Measurements from ENCODE around the gene RTTN. TPM values are rescaled to one million over a fixed set of nuclear protein-coding genes. Genes with fewer than 3 reads are reported as not detected.
A peak's percentile ranks its signal among the peaks of the same experiment; 100 is the strongest.

The RTTN gene
- total and polyA plus RNA-seq, 10 of the 15 experiments (the other 5 are each of a cell fraction or from before 2014, with no cell fraction given): 9.4 to 36.6 (median 15.7) TPM

GRCh38 chr18:70228536-70228935, 23.0 kb upstream of the RTTN start (continued):
- TF ChIP-seq PKNOX1 (IDR thresholded peaks at IDR 0.05) (no peak), PAX8 (IDR thresholded peaks at IDR 0.05) (no peak), NFYA (IDR thresholded peaks at IDR 0.05; ENCODE audit: borderline replicate concordance, low read depth, low read length) (no peak), ASH2L (IDR thresholded peaks at IDR 0.05; ENCODE audit: borderline replicate concordance, low read depth) (no peak), SMC3 (IDR thresholded peaks at IDR 0.05; ENCODE audit: borderline replicate concordance, low read length) (no peak), ATF3 (IDR thresholded peaks at IDR 0.05; ENCODE audit: borderline replicate concordance, extremely low read depth, low read depth, low read length) (no peak), TCF7 (IDR thresholded peaks at IDR 0.05; ENCODE audit: borderline replicate concordance) (no peak)

- peak; percentile 73; the same call in 1 of the 2 replicates for TF ChIP-seq CBX5 (IDR thresholded peaks at IDR 0.05; ENCODE audit: low read depth)
- TF ChIP-seq MEF2A (IDR thresholded peaks at IDR 0.05; ENCODE audit: insufficient read depth, low read depth, low read length): no peak
- TF ChIP-seq NFXL1 (IDR thresholded peaks at IDR 0.05; ENCODE audit: borderline replicate concordance): 0 out of 2 replicates have a peak, but pooled peaks have one; percentile 60
- ATAC-seq (no peak), FAIRE-seq (no peak), DNase-seq (ENCODE audit: low read depth, low spot score) (no peak)
- 61% methylated on average over 3 of the region's 3 CpGs for WGBS (ENCODE audit: insufficient coverage, insufficient replicate concordance, low lambda C conversion rate, missing lambda C conversion rate)
- H3K4me3 ChIP-seq: no peak overlapping the region
- intact Hi-C loops (cut with micrococcal nuclease; ENCODE audit: unreplicated experiment): no loop called here
- H3K4me2 ChIP-seq (ENCODE audit: control insufficient read depth, insufficient read depth): no peak overlapping the region
- ChIA-PET RAD21 (ENCODE audit: unreplicated experiment) (no interaction called here), SMC1A (ENCODE audit: uncharacterized antibody, unreplicated experiment) (no interaction called here), POLR2A (no interaction called here), CTCF (interaction anchor here (0.7 to 2.0 kb wide), 2 partner anchors 40 to 207 kb away, joined by 3 to 6 read pairs; no protein-coding TSS in a partner anchor)
- BruUV-seq (replicated peaks): no TSS peak
- in situ Hi-C loops (cut with MboI): no loop called here
- no peak overlapping the region for H2AFZ ChIP-seq (ENCODE audit: control insufficient read depth, low read depth, low read length)
- no peaks in the 10 kb centered on the region for H4K20me1 ChIP-seq (ENCODE audit: control insufficient read depth, insufficient read depth)
- no peaks in the 10 kb centered on the region for H3K36me3 ChIP-seq (ENCODE audit: control insufficient read depth in 2 of 2, insufficient read depth in 2 of 2, low read length in 1 of 2)
- no peak overlapping the region for H3K27ac ChIP-seq (ENCODE audit: control insufficient read depth, insufficient read depth)
- H3K9ac ChIP-seq (ENCODE audit: control insufficient read depth, insufficient read depth, low read length): no peak overlapping the region
- no peaks in the 10 kb centered on the region for H3K79me2 ChIP-seq (ENCODE audit: control insufficient read depth, insufficient read depth, low read length)
- H3K4me1 ChIP-seq (ENCODE audit: control insufficient read depth, insufficient read depth, low read length): no peaks in the 10 kb centered on the region
- peaks cover 0 to 1% of the 10 kb centered on the region in 2 experiments; a peak in 2 of 4 replicates for H3K27me3 ChIP-seq (replicated peaks in 1 of 2; ENCODE audit: control insufficient read depth in 2 of 2, insufficient read depth in 2 of 2, low read length in 1 of 2)
- H3K9me3 ChIP-seq (replicated peaks; ENCODE audit: control insufficient read depth, insufficient read depth, low read length): peaks cover 4% of the 10 kb centered on the region; the same call in 2 of the 3 replicates
Observed at GRCh38 chr18:70227438-70227837, 22.0 kb upstream of the RTTN start.
